DMS53 (cell line): ENCODE data around the gene ARID1B.

Source experiments
- DNase-seq: peaks from one replicate; lab custom pipeline; 2025; lab: John Stamatoyannopoulos, UW

The ARID1B gene

DNA sequence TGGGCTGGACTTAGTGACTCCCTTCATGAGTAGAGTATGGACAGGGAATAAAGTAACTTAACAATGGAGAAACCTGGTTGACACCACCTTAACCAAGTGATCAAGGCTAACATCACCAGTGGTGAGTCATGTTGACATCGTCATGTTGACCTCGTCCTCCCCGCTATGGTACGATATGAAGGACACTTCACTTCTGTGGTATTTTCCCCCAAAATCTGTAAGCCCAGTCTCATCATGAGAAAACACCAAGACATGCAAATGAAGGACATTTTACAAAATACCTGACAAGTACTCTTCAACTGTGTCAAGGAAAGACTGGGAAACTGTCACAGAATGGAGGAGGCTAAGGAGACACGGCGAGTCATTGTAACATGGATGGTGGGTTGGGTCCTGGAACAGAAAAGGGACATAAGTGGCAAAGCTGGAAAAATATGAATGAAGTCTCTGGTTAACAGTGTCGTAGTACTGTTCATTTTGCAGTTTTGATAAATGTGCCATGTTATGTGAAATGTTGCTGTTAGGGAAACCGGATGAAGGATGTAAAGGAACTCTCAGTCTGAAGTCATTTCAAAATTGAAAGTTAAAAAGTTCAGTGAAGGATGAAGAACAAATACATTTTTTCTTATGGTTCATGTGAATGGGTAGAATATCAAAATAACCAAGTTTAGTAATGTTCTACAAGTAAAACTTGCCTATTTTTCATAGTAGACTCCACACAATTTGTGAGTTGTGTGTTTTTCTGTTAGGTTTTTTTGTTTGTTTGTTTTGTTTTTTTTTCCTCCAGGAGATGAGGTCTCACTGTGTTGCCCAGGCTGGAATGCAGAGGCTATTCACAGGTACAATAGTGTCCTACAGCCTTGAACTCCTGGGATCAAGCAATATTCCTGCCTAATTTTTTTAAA, 298.6 kb downstream of the ARID1B start:
- peak; percentile 42 for DNase-seq

DNA sequence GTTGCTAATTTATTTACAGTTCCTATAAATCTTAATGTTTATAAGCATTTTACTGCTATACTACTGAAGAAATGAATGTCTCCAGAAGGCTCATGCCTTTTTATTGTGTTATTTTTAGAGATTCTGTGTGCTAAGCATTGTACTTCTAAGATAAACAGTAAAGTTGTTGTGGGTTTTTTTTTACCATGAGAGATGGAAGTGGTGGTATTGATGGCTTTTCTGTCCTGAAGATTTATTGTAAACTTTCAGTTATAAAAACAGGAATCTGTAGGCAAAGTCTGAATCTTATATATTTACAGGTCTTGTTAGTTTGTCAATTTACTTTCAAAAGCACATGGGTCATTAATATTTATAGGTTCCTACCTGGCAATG, 299.3 kb downstream of the ARID1B start:
- DNase-seq: no peak

DNA sequence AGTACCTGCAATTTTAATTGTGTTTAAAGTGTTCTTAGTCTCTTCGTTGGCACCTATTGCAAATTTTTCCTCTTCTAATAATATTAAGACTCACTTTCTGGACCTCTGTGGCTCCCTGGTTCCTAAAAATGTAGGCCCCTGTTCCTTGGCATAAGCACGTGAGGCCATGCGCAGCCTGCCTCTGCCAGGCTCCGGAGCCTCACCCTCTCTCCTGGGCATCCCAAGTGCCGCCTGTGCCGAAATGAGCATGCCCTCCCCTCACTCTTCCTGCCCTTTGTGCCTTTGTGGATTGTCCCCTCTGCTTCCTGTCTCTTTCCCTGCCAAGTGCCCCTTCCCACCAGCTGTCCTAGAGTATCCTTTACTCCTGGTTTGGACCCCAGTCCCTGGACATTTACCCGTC, 300.1 kb downstream of the ARID1B start:
- DNase-seq: no peak

DNA sequence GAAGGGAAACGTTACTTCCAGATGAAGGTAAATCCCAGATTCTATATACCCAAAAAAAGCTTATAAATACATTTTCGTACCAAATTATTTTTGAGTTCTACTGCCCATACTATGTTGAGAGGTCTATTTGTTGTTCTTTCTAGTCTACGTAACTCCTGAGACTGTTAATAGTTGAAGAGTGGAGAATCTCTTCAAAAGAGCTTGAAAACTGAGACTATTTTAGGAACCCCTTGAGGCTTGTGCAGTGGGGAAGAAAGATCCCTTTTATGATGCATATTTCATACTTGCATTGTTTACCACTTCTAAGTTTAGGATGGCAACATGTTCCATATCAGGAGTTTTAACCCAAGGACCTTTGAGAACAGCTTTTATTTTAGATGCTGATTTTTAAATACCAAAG, 301.1 kb downstream of the ARID1B start:
- no peak for DNase-seq

DNA sequence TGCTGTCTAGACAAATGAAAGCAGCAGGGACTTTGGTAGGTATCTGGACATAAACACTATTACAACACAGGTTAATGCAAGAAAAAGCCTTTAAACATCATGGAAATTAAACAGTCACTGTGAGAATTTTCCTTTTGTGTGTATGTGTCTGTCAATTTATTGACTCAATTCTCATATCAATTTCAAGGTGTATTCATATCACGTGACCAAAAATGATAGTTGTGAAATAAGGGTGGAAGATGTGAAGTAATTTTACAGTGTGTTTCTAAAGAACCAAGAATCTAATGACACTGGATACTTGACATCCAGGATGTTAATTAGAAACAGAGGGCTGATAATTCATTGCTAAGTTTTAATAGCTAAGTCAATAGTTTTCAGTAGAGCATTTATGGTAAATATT, 302.1 kb downstream of the ARID1B start:
- DNase-seq: no peak

DNA sequence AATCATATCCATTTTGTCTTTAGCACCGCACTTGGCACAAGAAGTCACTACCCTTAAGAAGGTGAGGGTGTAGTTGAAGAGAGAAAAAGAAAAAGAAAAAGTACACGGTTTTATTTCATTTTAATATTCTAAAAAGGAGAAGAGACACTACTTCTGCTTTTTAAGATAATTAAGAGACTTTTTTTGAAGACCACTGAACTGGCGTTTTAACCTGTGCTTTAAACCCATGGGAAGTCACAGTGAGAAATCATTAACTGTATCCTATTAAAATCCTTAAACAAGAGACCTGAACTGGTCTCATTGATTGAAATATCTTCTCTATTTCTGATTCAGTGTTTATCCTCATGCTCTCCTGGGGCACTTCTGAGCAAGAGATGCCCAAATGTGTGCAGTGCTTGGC, 302.6 kb downstream of the ARID1B start:
- DNase-seq: no peak

DNA sequence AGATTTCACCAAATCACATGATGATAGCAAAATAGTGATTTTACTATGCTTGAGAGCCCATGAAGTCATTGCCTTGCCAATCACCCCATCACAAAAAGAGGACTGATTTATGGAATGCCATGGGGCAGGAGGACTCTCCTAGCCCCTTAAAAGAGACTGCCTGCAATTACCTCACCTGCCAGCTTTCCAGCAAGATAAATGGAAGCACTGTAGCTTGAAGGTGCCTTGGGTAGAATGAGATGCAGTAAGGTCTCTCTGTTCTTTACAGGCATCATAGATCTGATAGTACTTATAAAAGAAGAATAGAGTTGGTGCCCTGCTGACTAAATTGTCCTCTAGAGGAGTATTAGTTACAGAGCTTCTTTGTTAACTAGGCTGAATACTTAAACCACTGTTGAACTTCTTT, 303.8 kb downstream of the ARID1B start:
- no peak for DNase-seq

DNA sequence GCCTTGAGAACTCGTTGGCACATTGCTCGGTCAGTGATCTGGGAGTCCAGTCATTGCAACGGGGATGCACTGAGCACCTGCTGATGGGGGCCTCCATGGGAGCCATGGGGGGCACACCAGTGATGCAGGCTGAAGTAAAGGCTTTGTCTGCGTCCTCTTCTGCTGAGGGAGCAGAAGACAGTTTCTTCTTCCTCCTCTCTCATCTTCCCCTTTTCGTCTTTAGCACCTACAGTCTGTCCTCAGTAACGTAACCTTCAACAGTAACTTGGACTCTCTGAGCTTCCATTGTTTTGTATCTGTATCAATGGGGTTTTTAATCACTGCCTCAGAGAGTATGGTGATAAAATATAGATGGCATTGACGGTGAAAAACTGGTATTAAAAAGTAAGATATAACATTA, 306.2 kb downstream of the ARID1B start:
- no peak for DNase-seq

DNA sequence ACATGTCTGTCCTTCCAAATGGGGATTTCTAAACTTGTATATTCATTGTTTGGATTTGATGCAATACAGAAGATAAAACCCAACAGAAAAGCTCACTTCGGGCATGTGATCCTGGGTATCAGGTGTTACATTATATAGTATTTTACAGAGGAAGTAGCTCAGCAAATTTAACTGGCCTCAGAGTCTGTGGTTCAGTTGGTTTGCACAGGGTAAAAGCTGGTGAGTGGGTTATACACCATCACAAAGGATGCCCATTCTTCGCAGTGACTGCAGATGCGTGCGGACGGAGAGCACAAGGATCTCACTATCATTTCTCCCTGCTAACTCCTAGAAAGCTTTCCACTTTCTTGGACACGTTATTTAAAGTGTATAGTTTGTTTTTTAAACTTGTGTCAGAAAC, 309.5 kb downstream of the ARID1B start:
- DNase-seq: no peak

DNA sequence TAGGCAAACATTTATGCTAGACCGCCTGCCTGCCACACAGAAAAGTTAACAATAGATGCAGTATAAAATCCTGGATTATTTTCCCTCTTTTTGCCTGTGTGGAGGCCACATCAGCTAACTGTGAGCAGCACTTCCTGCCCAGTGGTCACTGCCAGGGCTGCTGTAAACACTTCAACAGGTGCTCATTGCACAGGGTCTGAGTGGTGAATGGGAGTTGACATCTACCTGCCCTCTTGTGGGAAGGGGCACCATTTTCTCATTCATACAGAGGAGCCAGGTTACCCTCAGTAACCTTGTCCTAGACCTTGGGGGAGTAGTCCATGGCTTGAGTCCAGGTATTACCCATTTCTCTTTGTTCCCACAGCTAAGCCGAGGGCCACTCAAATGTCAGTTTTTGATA, 310.8 kb downstream of the ARID1B start:
- DNase-seq: peak; percentile 63

DNA sequence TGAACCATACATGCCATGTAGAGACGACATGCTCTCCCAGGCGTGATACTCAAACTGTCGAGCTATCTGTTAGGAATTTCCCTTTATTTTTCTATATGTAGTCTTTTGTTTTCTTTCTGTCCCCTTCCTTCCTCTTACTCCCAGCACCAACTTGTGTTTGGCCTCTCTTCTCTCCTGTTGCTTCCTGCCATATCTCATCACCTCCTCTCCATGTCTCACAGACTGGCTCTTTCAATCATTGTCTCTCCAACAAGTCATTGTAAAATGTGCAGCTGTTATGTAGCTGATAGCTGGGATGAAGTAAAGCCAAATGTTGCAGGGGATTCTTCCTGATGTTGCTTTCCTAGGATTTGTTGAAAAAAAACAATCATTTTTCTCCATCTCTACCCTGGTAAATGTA, 311.7 kb downstream of the ARID1B start:
- DNase-seq: peak; percentile 18

DNA sequence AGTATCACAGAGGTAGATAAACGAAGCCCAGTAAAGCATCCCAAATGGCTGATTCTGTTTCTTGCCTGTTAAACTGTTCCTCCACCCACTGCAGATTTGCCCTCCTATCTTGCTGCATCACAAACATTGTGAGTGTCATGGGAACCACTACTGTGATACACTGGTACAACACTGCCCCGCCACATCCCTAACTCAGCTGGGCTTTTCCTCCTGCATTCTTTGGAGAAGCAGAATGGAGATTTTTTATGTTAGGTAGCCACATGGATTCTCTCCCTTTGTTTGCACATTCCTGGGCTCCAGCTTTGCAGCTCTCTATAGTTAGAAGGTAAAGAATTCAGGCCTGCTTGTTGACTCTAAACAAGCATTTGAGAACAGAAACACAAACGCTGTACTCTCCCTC, 312.1 kb downstream of the ARID1B start:
- peak; percentile 71 for DNase-seq

DNA sequence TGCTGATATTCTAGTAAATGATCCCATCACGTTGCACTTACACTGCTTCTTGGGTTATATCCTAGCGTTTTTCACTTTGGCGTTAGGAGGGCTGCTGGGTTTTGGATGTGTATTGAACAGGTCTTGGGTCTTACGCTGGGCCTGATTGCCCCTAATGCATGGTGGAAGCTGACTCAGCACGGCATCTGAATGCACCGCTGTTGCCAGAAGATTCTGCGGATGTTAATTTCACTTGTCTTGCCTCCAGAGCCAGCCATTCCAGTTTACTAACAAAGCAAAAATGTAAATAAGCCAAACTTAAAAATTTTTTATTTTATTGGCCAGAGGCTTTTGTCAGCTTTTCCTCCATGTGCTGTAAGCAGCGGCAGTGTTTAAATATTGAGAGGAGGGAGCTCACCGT, 312.7 kb downstream of the ARID1B start:
- DNase-seq: no peak

DNA sequence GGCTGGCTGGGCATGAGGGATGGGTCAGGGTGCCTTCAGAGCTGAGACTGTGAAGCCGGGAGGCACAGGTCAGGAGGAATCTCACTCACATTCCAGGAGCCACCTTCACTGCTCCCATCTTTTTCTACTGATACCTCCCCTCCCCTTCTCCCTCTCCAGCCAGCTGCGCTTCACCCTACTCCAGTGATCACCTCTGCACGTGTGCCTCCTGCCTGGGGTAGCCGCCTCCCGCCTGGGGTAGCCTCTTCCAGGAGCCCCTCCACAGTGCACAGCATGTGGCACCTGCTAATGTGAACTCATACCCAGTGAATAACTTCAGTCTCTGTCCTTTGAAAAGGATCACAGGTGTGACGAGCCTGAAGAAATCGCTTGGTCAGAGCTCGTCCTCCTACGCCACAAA, 313.6 kb downstream of the ARID1B start:
- no peak for DNase-seq

DNA sequence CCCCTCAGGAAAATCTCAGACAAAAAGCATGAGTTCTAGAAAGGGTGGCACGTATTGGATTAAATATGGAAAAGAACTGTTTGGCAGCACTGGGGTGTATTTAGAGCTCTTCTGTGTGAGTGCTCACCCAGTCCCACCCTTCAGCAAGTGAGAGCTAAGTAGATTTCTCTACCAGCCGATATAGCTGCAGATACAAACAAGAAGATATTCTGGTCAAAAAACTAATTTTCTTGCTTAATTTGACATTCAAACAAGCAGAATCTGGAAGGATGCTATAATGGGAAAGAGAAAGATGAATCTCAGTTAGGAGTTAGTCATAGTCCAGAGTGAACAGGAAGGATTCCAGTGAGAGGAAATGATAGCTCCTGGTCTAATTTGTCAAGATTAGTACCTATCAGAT, 314.1 kb downstream of the ARID1B start:
- no peak for DNase-seq

DNA sequence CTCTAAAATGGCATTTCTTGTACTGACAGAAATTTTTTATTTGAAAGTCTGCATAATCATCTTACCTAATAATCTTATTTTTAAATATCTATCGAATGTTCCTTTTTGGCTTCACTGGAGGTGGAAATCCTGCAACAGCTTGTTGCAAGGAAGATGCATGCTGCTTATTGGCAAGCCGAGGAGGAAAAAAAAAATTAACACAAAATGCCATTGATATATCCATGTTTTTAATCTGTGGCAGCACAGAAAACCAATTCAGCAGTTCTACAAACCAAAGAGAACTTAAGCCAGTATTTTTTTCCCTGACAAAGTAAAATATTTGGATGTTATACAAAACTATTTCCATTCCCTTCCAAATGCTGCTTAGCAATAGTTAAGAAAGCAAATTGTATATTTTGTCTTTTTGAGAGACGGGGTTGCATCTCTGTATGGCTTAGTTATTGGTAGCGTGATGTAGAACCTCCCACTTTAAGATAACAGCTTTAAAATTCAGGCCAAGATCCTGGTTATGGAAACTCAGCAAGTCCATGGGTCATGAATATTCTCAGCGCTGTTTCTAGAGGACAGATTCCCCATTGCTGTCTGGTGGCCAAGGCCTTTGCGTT, 314.8 kb downstream of the ARID1B start:
- peak; percentile 6 for DNase-seq

DNA sequence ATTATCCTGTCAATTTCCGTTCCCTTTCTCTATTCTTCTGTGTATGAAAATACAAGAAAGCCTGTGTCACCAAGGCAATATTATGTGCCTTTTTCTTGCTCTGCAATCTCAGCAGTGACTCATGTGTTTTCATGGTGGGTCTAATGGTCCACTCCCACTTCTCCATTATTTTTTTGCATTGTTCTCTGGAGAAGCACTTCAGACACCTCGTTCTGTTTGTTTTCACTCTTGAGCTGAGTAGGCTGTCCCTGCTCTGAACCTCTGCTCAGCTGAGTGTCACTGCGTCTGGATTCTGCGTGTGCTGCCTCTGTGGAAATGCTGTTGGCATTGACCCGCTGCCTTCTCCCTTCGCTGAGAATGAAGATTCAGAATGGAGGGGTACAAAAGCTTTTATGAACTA, 315.6 kb downstream of the ARID1B start:
- DNase-seq: peak; percentile 93

DNA sequence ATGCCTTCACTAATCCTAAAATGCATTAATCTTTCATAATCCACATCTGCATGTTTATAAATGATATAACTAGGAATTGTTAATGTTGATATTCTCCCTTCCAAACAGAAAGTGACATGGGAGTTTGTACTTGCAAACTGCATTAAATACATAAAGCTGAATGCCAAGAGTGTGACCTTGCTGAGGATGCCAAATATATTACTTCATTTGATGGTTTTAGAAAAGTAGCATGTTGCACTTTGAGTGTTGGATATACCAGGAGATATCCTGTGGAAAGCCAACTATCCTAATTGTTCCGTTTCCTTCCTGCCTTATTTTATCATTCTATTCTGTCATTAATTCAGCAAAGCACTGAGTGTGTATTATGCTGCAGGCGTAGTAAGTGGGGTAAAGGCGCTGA, 316.4 kb downstream of the ARID1B start:
- no peak for DNase-seq

DNA sequence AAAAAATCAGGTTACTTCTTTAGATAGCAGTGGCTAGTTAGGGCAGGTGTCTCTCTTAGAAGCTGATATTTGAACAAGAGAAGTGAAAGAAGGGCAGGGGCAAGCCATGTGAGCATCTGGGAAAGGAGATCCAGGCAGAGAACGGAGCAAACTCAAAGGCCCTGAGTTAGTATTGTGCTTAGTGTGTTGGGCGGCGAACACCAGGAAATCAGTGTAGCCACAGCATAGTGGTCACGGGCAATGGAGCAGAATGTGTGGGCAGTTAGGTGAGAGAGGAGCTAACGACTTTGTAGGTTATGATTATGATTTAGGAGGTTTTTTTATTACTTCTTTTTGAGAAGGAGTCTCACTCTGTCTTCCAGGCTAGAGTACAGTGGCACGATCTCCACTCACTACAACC, 316.9 kb downstream of the ARID1B start:
- DNase-seq: peak; percentile 5

DNA sequence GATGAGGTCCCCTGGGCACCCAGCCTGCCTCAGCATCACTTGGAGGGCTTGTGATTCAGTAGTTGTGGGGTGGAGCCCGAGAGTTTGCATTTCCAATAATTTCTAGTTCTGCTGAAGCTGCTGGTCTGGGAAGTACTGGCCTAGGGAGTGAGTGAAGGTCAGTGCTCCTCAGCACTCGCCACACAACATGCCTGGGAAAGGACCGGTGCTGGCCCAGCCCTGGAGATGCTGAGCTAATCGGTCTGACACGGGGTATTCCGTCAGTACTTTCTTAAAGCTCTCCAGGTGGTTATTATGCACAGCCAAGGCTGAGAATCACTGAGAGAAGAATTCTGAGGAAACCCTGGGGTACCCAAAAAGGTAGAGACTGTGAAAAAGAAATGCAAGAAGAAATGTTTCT, 317.9 kb downstream of the ARID1B start:
- DNase-seq: no peak

DNA sequence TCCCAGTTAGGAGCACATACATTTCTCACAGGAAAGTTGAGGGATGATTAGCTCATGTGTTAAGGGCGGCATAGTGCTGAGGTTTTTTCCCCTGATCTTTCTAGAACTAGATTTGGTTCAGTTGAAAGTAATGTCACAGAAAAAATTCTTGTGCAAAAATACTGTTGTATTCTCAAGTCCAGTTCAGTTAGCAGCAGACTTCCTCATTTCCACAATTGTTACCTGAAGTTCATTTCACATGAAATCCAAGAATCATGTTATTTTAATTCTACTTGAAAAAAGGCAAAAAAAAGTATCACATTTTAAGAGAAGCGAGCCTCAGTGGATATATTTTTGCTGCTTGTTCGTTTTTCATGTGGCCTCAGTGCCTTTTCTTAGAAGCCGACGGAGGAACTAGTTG, 318.4 kb downstream of the ARID1B start:
- peak; percentile 2 for DNase-seq

DNA sequence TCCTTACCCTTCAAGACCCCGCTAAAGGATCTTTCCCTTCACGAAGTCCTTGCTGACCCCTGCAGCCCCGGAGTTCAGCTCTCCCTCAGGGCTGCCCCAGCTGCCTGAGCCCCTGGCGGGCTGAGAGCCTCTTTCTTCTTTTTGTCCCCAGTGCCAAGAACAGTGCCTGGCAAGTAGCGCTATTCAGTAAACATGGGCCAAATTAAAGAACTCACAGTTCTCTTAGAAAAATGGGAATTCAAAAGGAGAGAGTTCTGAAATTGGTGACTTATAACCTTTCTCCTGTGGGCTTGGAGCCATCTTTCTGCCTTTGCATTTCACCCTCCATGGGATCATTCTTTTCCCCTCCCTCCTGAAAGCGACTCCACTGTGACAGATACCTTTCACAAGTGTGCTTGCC, 318.9 kb downstream of the ARID1B start:
- DNase-seq: no peak

DNA sequence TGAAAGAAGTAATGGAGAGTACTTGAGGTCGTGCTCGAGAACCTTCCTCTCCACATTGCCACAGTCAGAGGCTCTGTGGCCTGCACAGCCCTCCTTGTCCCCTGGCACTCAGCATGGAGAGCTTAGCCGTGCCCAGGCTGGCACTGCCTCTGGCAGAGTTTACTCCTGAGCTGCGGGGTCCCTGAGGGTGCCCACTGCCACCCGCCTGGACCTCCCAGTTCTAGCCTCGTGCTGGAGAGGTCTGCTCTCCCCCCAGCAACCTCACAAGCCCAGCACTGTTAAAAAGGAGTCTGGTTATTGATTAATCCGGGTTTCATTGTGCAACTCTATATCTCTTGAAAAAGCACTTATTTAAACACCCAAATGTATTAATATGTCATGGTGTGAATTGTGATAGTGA, 319.3 kb downstream of the ARID1B start:
- peak; percentile 75 for DNase-seq
